MV-4-11 (cell line): ENCODE measurements around the gene MID2.
"Not testable (repeated sequence)": the region's sequence is repeated elsewhere in the genome, so short reads cannot be mapped to it uniquely, and the experiment has no call there.

Experiments used
- DNase-seq: peaks from one replicate; lab custom pipeline; 2025; lab: John Stamatoyannopoulos, UW

Gene MID2

DNA sequence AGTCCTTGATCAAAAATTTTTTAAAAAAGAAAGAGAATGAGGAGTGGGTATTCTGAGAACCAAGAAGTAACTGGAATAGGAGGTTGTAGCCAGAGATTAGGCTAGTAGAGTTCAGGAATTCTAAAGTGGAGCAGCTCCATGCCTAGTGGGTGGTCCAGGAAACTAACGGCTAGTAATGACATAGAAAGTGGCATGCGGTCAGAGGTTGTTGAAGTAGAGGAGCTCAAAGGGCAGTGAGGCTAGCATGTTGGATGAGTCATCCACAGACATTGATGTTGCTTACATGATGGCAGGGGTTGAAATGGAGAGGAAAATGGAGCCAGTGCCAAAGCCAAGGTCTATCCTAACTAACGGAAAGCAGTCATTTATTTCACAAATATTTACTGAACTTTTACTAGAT is 114.4 kb downstream of the MID2 start:
- no peak for DNase-seq

GRCh38 chrX:107955337-107955736 is 129.7 kb downstream of the MID2 start:
- DNase-seq = not testable (repeated sequence)

GRCh38 chrX:107968623-107969022 is 143.0 kb downstream of the MID2 start:
- no peak for DNase-seq

GRCh38 chrX:107970073-107970472 is 144.4 kb downstream of the MID2 start:
- no peak for DNase-seq

GRCh38 chrX:107971636-107972035 is 146.0 kb downstream of the MID2 start:
- no peak for DNase-seq
